Ovary (tissue), 9 donors: ENCODE data around the gene LIMCH1. TPM values are rescaled to one million over a fixed set of nuclear protein-coding genes. Genes with fewer than 3 reads are reported as not detected.

ENCODE experiments used
- DNase-seq, 5 donors: peaks; one replicate each; pipeline ENCODE4 v3.0.0-alpha.2; 2019 to 2020
- H3K27ac ChIP-seq, 2 donors: fragments of 200-600 bp; one replicate each; pipeline versions ENCODE4 v1.5.1 to v1.8.0; 2019 to 2022
- H3K27me3 ChIP-seq: fragments of 200-600 bp; one replicate; pipeline ENCODE4 v1.8.0; 2022
- H3K36me3 ChIP-seq: fragments of 200-600 bp; sonication (generic); one replicate; pipeline ENCODE4 v1.5.1; 2019
- H3K4me1 ChIP-seq: one replicate; pipeline ENCODE4 v1.8.1; 2013; ENCODE audit warnings: mild to moderate bottlenecking, moderate library complexity; ENCODE audit not compliant: insufficient read depth
- H3K4me3 ChIP-seq: fragments of 200-600 bp; sonication (generic); one replicate; pipeline ENCODE4 v1.5.1; 2017
- H3K9me3 ChIP-seq, 2 donors: fragments of 200-600 bp in 1 of 2; sonication (generic) in 1 of 2; one replicate each; pipeline versions ENCODE4 v1.5.1 to v1.8.1; 2013 to 2019; ENCODE audit warnings: mild to moderate bottlenecking in 1 of 2, moderate library complexity in 1 of 2
- EP300 ChIP-seq: sonication (generic); formaldehyde crosslinking; IDR thresholded peaks from one replicate; pipeline ENCODE4 v1.6.1; 2017; ENCODE audit warnings: antibody characterized with exemption
- POLR2A ChIP-seq: fragments of 450-650 bp; IDR thresholded peaks from one replicate; pipeline ENCODE4 v1.6.1; 2017; ENCODE audit warnings: antibody characterized with exemption, mild to moderate bottlenecking, moderate library complexity
- WGBS, 3 donors: extraction: QIAGEN DNeasy Blood & Tissue Kit in 1 of 3; methylation state at CpG; one replicate each; pipeline versions ENCODE4 v1.1.5 to v1.1.7; 2013 to 2017; 5-methylcytosine and 5-hydroxymethylcytosine counted together
- intact Hi-C, 4 donors: fragments of 100-400 bp; cut with DNase I; formaldehyde crosslinking; loops; one replicate each; pipeline versions ENCODE4 v1.11.0 to v1.15.1; 2022 to 2023
- polyA plus RNA-seq, 2 donors: library from polyadenylated mRNA; stranded (reverse); fragments of 200-250 nt in 1 of 2; fragments of 350-450 nt in 1 of 2; fragmentation: Illumina TruSeq in 1 of 2; extraction: RNeasy Lipid Tissue Mini Kit (QIAGEN cat#74804) in 1 of 2; gene quantifications; one replicate each; pipeline ENCODE4 v1.2.3, GENCODE V29; 2013 to 2014
- total RNA-seq, 7 donors: library from RNA; depleted of rRNA in 2 of 7; stranded (reverse); fragments of >200 nt in 2 of 7; fragmentation: NEBNext Ultra II Directional in 3 of 7; extraction: Animal tissue kit (Norgen Biotek cat#: 25700) in 3 of 7; gene quantifications; one replicate each; pipeline versions ENCODE4 v1.1.0 to v1.2.4, GENCODE V29; 2016 to 2023
- TF ChIP-seq, protein P1 (sequence below), 3 donors: fragments of 450-650 bp in 2 of 3; fragments of 200-600 bp in 1 of 3; IDR thresholded peaks; one replicate each; pipeline versions ENCODE4 v1.5.1 to v1.8.0; 2016 to 2022; ENCODE audit warnings: antibody characterized with exemption in 3 of 3, mild to moderate bottlenecking in 1 of 3
- donor health status: DM: no; HTN: no; CAD: no; lungs with moderate emphysema.
- donor health status: DM: no; HTN: no; CAD: no.
- donor health status: Bipolar disorder and iron deficiency.
- donor health status: DM: yes; HTN: yes; CAD: no.
- donor health status: DM: no; HTN: no; CAD: no.
- donor health status: DM: yes; HTN: yes; CAD: no.

LIMCH1 gene
- total and polyA plus RNA-seq, 9 donors = 9.7 to 56.6 (median 23.6) TPM

DNA sequence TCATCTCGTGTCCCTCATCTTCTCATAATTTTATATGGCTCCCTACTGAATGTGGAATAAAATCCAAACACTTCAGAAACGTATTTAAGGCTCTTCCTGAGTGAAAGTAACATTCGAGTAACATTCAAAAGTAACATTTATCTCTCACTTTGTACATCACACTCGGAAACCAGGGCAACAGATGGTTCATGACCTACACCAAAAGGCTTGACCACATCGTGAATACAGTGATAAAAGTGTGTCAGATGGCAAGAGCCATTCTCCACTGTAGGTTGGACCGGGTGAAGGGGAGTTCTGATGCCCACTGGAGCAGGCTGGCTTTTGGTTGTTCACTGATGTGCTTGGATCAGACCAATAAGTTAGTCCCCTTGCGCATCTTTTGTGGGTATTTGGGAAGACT, 5.6 kb upstream of the LIMCH1 start:
- Histone ChIP-seq H3K27ac (no peak overlapping the region), H3K9me3 (no peaks in the 10 kb centered on the region), H3K4me1 (no peaks in the 10 kb centered on the region), H3K4me3 (no peak overlapping the region), H3K27me3 (no peaks in the 10 kb centered on the region), H3K36me3 (no peaks in the 10 kb centered on the region)
- TF ChIP-seq EP300 = no peak
- TF ChIP-seq, protein P1, sequence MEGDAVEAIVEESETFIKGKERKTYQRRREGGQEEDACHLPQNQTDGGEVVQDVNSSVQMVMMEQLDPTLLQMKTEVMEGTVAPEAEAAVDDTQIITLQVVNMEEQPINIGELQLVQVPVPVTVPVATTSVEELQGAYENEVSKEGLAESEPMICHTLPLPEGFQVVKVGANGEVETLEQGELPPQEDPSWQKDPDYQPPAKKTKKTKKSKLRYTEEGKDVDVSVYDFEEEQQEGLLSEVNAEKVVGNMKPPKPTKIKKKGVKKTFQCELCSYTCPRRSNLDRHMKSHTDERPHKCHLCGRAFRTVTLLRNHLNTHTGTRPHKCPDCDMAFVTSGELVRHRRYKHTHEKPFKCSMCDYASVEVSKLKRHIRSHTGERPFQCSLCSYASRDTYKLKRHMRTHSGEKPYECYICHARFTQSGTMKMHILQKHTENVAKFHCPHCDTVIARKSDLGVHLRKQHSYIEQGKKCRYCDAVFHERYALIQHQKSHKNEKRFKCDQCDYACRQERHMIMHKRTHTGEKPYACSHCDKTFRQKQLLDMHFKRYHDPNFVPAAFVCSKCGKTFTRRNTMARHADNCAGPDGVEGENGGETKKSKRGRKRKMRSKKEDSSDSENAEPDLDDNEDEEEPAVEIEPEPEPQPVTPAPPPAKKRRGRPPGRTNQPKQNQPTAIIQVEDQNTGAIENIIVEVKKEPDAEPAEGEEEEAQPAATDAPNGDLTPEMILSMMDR (IDR thresholded peaks at IDR 0.05) = no peak
- TF ChIP-seq POLR2A = no peak
- DNase-seq = no peak
- intact Hi-C loops = no loop called here
- WGBS, 3 donors = 87 to 94% (median 90%) methylated on average over 7 of the region's 7 CpGs

DNA sequence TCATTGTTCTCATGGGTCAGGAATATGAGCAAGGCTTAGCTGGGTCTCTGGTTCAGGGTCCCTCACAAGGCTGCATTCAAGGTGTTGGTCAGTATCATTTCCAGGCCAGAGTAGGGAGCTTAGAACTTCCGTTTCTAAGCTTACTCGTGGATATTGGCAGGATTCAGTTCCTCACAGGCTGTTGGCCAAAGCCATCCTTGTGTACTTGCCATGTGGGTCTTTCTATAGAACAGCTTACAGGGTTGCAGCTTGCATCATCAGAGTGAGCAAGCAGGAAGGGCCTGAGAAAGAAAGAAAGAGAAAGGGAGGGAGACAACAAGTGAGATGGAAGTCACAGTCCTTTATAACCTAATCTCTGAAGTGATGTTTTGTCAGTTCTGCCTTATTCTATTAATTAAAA, 5.1 kb upstream of the LIMCH1 start:
- Histone ChIP-seq H3K4me3 (no peak overlapping the region), H3K9me3 (no peaks in the 10 kb centered on the region), H3K36me3 (no peaks in the 10 kb centered on the region), H3K4me1 (peaks cover 2% of the 10 kb centered on the region), H3K27ac (no peak overlapping the region), H3K27me3 (no peaks in the 10 kb centered on the region)
- intact Hi-C loops = no loop called here
- DNase-seq = no peak
- WGBS, 3 donors = 60 to 75% (median 66%) methylated on average over 2 of the region's 2 CpGs
- TF ChIP-seq, protein P1 (IDR thresholded peaks at IDR 0.05) = no peak
- TF ChIP-seq POLR2A = no peak
- no peak for TF ChIP-seq EP300

- TF ChIP-seq POLR2A = no peak
- TF ChIP-seq, protein P1 (IDR thresholded peaks at IDR 0.05) = no peak
- TF ChIP-seq EP300 = no peak
- Histone ChIP-seq H3K36me3 (no peaks in the 10 kb centered on the region), H3K27ac (no peak overlapping the region), H3K9me3 (no peaks in the 10 kb centered on the region), H3K4me1 (peaks cover 6% of the 10 kb centered on the region), H3K27me3 (no peaks in the 10 kb centered on the region), H3K4me3 (no peak overlapping the region)
- DNase-seq = no peak
- WGBS, 3 donors = 96 to 98% (median 96%) methylated on average over 3 of the region's 3 CpGs
- intact Hi-C loops = no loop called here
These were observed 4.3 kb upstream of the LIMCH1 start for GRCh38 chr4:41533680-41534079.

DNA sequence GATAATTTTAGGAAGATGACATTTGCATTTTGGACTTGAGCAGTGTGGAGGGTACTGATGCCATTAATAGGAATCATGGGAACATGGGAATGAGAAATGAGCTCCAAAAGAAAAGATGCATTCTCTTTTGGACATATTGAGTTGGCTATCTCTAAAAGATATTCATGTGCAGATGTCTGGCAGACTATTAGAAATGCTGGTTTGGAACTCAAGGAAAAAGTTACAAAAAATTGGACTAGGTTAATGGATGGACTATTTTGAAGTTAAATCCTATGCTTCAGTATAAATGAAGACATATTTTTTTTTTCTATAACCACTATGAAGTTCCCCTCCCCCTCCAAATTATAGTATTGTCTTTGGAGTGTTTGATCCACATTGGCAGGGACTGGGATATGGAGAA, 3.6 kb upstream of the LIMCH1 start:
- intact Hi-C loops = no loop called here
- Histone ChIP-seq H3K27me3 (no peaks in the 10 kb centered on the region), H3K9me3 (no peaks in the 10 kb centered on the region), H3K4me3 (no peak overlapping the region), H3K36me3 (no peaks in the 10 kb centered on the region), H3K27ac (no peak overlapping the region), H3K4me1 (peaks cover 9% of the 10 kb centered on the region)
- TF ChIP-seq POLR2A (no peak), EP300 (no peak)
- TF ChIP-seq, protein P1 (IDR thresholded peaks at IDR 0.05) = no peak
- DNase-seq = no peak
